ENCODE results near the gene PRRT4. TPM values are rescaled to one million over a fixed set of nuclear protein-coding genes. Genes with fewer than 3 reads are reported as not detected.

Gene PRRT4
- 0.16 TPM in 1 of 2 replicates, not detected in the other for total RNA-seq (2011; cell fraction: chromatin; rRNA removed; ENCODE audit: low replicate concordance)
- not detected in 2 replicates for total RNA-seq (2011; cell fraction: nucleolus; rRNA removed)
- total RNA-seq (2011; cell fraction: nucleoplasm; rRNA removed): not detected in 2 replicates
- total RNA-seq (2014; rRNA removed) (0.04 TPM in 1 of 2 replicates, not detected in the other), total RNA-seq (2014; rRNA removed; fragmentation: Illumina TruSeq; extraction: Trizol) (not detected in 2 replicates), total RNA-seq (2015; rRNA removed; fragmentation: Illumina TruSeq; extraction: Trizol) (not detected in 2 replicates), total RNA-seq (2021) (not detected in 2 replicates), polyA plus RNA-seq (2011; rRNA removed) (0.09 TPM in 1 of 2 replicates, not detected in the other), polyA plus RNA-seq (2014; fragmentation: Illumina TruSeq; extraction: Trizol) (not detected in 2 replicates), polyA plus RNA-seq (2014; fragmentation: Nextera tagmentation; extraction: Ambion mirVana) (not detected), polyA plus RNA-seq (2014; rRNA removed) (not detected in 2 replicates), polyA minus RNA-seq (2011; rRNA and poly(A)+ RNA removed) (not detected in 2 replicates), Bru-seq, nascent RNA (percentile 12 among the genes with signal in this experiment), BruChase-seq, experiment 1, labeled RNA remaining after a 2-hour chase (not detected), BruChase-seq, experiment 2, labeled RNA remaining after a 6-hour chase (not detected)
- polyA plus RNA-seq (2011; cell fraction: cytosol; rRNA removed): 0.09 and 0.19 TPM in 2 replicates
- 0.24 and 0.48 TPM in 2 replicates for polyA plus RNA-seq (2011; cell fraction: nucleus; rRNA removed)
- not detected in 2 replicates for polyA plus RNA-seq (2012)
- polyA minus RNA-seq (2011; cell fraction: cytosol; rRNA and poly(A)+ RNA removed): not detected in 2 replicates
- polyA minus RNA-seq (2011; cell fraction: nucleus; rRNA and poly(A)+ RNA removed): not detected in 2 replicates
- long read RNA-seq, experiment 1: 0 reads
- long read RNA-seq, experiment 2: 0 reads
- long read RNA-seq, experiment 3: 0 reads

GRCh38 chr7:128361411-128362379, at the start of gene PRRT4:
PRRT4 (minus strand) TSS chr7:128361690.
- peaks cover 6 to 21% of the 10 kb centered on the region in 2 experiments; a peak in 3 of 5 replicates for H3K4me1 ChIP-seq (replicated peaks in 1 of 2; ENCODE audit: control insufficient read depth in 2 of 2, insufficient read depth in 2 of 2, low read length in 2 of 2)
- no peaks in the 10 kb centered on the region for H3K9me3 ChIP-seq (replicated peaks; ENCODE audit: control insufficient read depth, insufficient read depth, low read depth, low read length)
- no peak within 1 kb of the TSS for H2AFZ ChIP-seq (ENCODE audit: low read depth, low read length)
- H4K20me1 ChIP-seq (replicated peaks; ENCODE audit: control insufficient read depth, insufficient read depth, low read length): no peaks in the 10 kb centered on the region; the same call in 1 of the 2 replicates
- no peaks in the 10 kb centered on the region for H3K36me3 ChIP-seq (ENCODE audit: control insufficient read depth, insufficient read depth, low read length)
- H3K4me2 ChIP-seq (ENCODE audit: insufficient read depth, low read length): peak within 1 kb of the TSS; percentile 24; the same call in 1 of the 2 replicates
- no peak within 1 kb of the TSS for H3K27ac ChIP-seq (ENCODE audit: extremely low read depth, low read depth, low read length)
- ChIA-PET POLR2A (interaction anchor here (0.6 to 1.2 kb wide), 4 partner anchors 12 to 407 kb away, joined by 3 to 5 read pairs (median 4); no protein-coding TSS in a partner anchor), CTCF (ENCODE audit: low intra/inter-chr PET ratio) (no interaction called here)
- H3K9me1 ChIP-seq (ENCODE audit: control insufficient read depth, insufficient read depth, low read length): no peaks in the 10 kb centered on the region
- 14% methylated on average over 62 of the region's 88 CpGs for WGBS (ENCODE audit: insufficient coverage, low coverage, missing lambda C conversion rate)
- no peaks in the 10 kb centered on the region for H3K79me2 ChIP-seq (ENCODE audit: control insufficient read depth, insufficient read depth, low read length)
- H3K9ac ChIP-seq (ENCODE audit: insufficient read depth in 1 of 2, low read depth in 2 of 2, low read length in 2 of 2): peak within 1 kb of the TSS in 1 of 2 experiments; percentile 66; a peak in 2 of 4 replicates
- in situ Hi-C loops (cut with MboI): no loop called here
- peak; percentile 54 to 80 (median 77) for DNase-seq (ENCODE audit: extremely low read depth in 1 of 4, low spot score in 3 of 4)
- H3K27me3 ChIP-seq (ENCODE audit: control insufficient read depth in 2 of 2, insufficient read depth in 2 of 2, low read length in 2 of 2): peaks cover 63 to 67% of the 10 kb centered on the region in 2 experiments
- intact Hi-C loops (cut with micrococcal nuclease): no loop called here
- FAIRE-seq: no peak
- H3K4me3 ChIP-seq: peak within 1 kb of the TSS; percentile 12; the same call in 1 of the 2 replicates
- no TSS peak for BruUV-seq (replicated peaks)
- peak; percentile 87 for ATAC-seq
- 0 out of 2 replicates have a peak, but pooled peaks have one; percentile 27 for TF ChIP-seq SAFB (IDR thresholded peaks at IDR 0.05; ENCODE audit: borderline replicate concordance, low read depth, low read length)
- TF ChIP-seq KDM2B (CRISPR knock-in tag; IDR thresholded peaks at IDR 0.05): 0 out of 2 replicates have a peak, but pooled peaks have one; percentile 25
- TF ChIP-seq, protein P1, sequence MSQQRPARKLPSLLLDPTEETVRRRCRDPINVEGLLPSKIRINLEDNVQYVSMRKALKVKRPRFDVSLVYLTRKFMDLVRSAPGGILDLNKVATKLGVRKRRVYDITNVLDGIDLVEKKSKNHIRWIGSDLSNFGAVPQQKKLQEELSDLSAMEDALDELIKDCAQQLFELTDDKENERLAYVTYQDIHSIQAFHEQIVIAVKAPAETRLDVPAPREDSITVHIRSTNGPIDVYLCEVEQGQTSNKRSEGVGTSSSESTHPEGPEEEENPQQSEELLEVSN (IDR thresholded peaks at IDR 0.05; ENCODE audit: borderline replicate concordance in 1 of 2, extremely low read depth in 1 of 2, insufficient read depth in 1 of 2, insufficient read length in 1 of 2, low read depth in 1 of 2, low read length in 1 of 2, poor library complexity in 1 of 2, severe bottlenecking in 1 of 2): peak in 1 of 2 experiments; percentile 85
- TF ChIP-seq PCBP1 (IDR thresholded peaks at IDR 0.05; ENCODE audit: low read depth, low read length, poor library complexity, severe bottlenecking): peak; percentile 42
- TF ChIP-seq, protein P2, sequence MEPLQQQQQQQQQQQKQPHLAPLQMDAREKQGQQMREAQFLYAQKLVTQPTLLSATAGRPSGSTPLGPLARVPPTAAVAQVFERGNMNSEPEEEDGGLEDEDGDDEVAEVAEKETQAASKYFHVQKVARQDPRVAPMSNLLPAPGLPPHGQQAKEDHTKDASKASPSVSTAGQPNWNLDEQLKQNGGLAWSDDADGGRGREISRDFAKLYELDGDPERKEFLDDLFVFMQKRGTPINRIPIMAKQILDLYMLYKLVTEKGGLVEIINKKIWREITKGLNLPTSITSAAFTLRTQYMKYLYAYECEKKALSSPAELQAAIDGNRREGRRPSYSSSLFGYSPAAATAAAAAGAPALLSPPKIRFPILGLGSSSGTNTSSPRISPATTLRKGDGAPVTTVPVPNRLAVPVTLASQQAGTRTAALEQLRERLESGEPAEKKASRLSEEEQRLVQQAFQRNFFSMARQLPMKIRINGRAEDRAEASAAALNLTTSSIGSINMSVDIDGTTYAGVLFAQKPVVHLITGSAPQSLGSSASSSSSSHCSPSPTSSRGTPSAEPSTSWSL (CRISPR knock-in tag; IDR thresholded peaks at IDR 0.05; ENCODE audit: borderline replicate concordance): no peak
- no peak for TF ChIP-seq ZNF282 (CRISPR knock-in tag; IDR thresholded peaks at IDR 0.05)
- peak; percentile 18 for TF ChIP-seq PRPF4 (IDR thresholded peaks at IDR 0.05; ENCODE audit: insufficient read depth, low read depth, low read length, poor library complexity, severe bottlenecking)
- TF ChIP-seq, protein P3, sequence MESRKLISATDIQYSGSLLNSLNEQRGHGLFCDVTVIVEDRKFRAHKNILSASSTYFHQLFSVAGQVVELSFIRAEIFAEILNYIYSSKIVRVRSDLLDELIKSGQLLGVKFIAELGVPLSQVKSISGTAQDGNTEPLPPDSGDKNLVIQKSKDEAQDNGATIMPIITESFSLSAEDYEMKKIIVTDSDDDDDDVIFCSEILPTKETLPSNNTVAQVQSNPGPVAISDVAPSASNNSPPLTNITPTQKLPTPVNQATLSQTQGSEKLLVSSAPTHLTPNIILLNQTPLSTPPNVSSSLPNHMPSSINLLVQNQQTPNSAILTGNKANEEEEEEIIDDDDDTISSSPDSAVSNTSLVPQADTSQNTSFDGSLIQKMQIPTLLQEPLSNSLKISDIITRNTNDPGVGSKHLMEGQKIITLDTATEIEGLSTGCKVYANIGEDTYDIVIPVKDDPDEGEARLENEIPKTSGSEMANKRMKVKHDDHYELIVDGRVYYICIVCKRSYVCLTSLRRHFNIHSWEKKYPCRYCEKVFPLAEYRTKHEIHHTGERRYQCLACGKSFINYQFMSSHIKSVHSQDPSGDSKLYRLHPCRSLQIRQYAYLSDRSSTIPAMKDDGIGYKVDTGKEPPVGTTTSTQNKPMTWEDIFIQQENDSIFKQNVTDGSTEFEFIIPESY (CRISPR knock-in tag; IDR thresholded peaks at IDR 0.05): peak; percentile 56; the same call in 1 of the 2 replicates
- TF ChIP-seq RBM34 (IDR thresholded peaks at IDR 0.05; ENCODE audit: borderline replicate concordance, insufficient read depth, low read length): 0 out of 2 replicates have a peak, but pooled peaks have one; percentile 68

All from K562 (cell line).